ENCODE data around the gene ZNF521. TPM values are rescaled to one million over a fixed set of nuclear protein-coding genes. Genes with fewer than 3 reads are reported as not detected.

The ZNF521 gene
- total RNA-seq, 4 donors from 2014 or later: 28.2 to 67.3 (median 53.1) TPM

DNA sequence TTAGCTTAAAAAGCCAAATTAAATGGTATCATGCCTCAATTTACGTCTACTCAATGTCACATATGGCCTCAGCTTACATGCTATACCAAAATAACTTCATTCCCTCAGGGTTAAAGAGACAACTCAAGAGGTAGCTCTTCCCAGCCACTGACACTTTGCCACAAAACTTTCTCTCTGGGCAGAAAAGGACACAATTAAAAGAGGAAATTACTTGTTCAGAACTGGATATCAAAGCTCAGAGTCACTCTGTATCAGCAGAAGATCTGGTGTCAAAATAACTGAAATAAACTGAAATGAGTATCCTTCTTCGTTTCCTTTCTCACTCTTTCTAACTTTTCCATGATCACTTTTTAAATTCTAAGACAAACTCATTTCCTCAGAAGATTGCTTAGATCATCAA lies 108.7 kb downstream of the ZNF521 start:
- TF ChIP-seq POLR2A (IDR thresholded peaks at IDR 0.05): no peak
- TF ChIP-seq, protein P1, sequence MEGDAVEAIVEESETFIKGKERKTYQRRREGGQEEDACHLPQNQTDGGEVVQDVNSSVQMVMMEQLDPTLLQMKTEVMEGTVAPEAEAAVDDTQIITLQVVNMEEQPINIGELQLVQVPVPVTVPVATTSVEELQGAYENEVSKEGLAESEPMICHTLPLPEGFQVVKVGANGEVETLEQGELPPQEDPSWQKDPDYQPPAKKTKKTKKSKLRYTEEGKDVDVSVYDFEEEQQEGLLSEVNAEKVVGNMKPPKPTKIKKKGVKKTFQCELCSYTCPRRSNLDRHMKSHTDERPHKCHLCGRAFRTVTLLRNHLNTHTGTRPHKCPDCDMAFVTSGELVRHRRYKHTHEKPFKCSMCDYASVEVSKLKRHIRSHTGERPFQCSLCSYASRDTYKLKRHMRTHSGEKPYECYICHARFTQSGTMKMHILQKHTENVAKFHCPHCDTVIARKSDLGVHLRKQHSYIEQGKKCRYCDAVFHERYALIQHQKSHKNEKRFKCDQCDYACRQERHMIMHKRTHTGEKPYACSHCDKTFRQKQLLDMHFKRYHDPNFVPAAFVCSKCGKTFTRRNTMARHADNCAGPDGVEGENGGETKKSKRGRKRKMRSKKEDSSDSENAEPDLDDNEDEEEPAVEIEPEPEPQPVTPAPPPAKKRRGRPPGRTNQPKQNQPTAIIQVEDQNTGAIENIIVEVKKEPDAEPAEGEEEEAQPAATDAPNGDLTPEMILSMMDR (IDR thresholded peaks at IDR 0.05): no peak
- Histone ChIP-seq H3K27me3 (no peaks in the 10 kb centered on the region), H3K36me3 (no peaks in the 10 kb centered on the region), H3K27ac (no peak overlapping the region), H3K9me3 (no peaks in the 10 kb centered on the region), H3K4me1 (no peaks in the 10 kb centered on the region), H3K4me3 (replicated peaks in 1 of 3) (no peak overlapping the region)
- 85 to 92% methylated on average over 2 of the region's 2 CpGs for WGBS, 2 donors
- no peak for DNase-seq
- intact Hi-C loops (cut with DNase I): no loop called here

DNA sequence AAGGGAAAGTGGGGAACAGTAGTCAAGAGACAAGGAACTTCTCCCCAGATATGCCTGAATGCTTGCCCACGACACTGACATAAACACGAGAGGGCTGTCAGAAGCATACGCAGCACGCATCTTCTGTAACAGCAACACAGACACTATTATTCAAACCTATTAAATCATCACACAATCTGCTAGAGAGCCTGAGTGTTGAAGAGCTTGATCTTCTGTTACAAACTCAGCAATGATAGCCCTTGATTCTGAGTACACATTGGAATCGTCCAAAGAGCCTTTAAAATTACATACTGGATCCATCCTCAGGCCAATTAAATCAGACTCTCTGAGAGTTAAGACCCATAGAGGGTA lies 111.6 kb downstream of the ZNF521 start:
- Histone ChIP-seq H3K9me3 (no peaks in the 10 kb centered on the region), H3K27me3 (no peaks in the 10 kb centered on the region), H3K36me3 (no peaks in the 10 kb centered on the region), H3K27ac (no peak overlapping the region), H3K4me3 (replicated peaks in 1 of 3) (no peak overlapping the region), H3K4me1 (no peaks in the 10 kb centered on the region)
- intact Hi-C loops (cut with DNase I): no loop called here
- 84 to 93% methylated on average over 5 of the region's 5 CpGs for WGBS, 2 donors
- no peak for TF ChIP-seq POLR2A (IDR thresholded peaks at IDR 0.05)
- TF ChIP-seq, protein P1 (IDR thresholded peaks at IDR 0.05): no peak
- DNase-seq: no peak

- Histone ChIP-seq H3K27me3 (no peaks in the 10 kb centered on the region), H3K4me3 (replicated peaks in 1 of 3) (no peak overlapping the region), H3K27ac (no peak overlapping the region), H3K36me3 (no peaks in the 10 kb centered on the region), H3K9me3 (no peaks in the 10 kb centered on the region), H3K4me1 (no peaks in the 10 kb centered on the region)
- intact Hi-C loops (cut with DNase I): no loop called here
- DNase-seq: no peak
- WGBS, 2 donors: 48 to 53% methylated on average over 5 of the region's 5 CpGs
- no peak for TF ChIP-seq POLR2A (IDR thresholded peaks at IDR 0.05)
- TF ChIP-seq, protein P1 (IDR thresholded peaks at IDR 0.05): no peak
These were observed 112.2 kb downstream of the ZNF521 start for GRCh38 chr18:25239581-25240419.

GRCh38 chr18:25239151-25239550 lies 112.8 kb downstream of the ZNF521 start:
- Histone ChIP-seq H3K4me3 (replicated peaks in 1 of 3) (no peak overlapping the region), H3K27ac (no peak overlapping the region), H3K4me1 (no peaks in the 10 kb centered on the region), H3K27me3 (no peaks in the 10 kb centered on the region), H3K9me3 (no peaks in the 10 kb centered on the region), H3K36me3 (no peaks in the 10 kb centered on the region)
- intact Hi-C loops (cut with DNase I): no loop called here
- WGBS, 2 donors: 81 to 87% methylated on average over 3 of the region's 3 CpGs
- no peak for TF ChIP-seq POLR2A (IDR thresholded peaks at IDR 0.05)
- TF ChIP-seq, protein P1 (IDR thresholded peaks at IDR 0.05): no peak
- no peak for DNase-seq

- intact Hi-C loops (cut with DNase I): no loop called here
- no peak for TF ChIP-seq POLR2A (IDR thresholded peaks at IDR 0.05)
- TF ChIP-seq, protein P1 (IDR thresholded peaks at IDR 0.05): no peak
- 92 to 93% methylated on average over 3 of the region's 3 CpGs for WGBS, 2 donors
- no peaks in the 10 kb centered on the region for H3K4me1 ChIP-seq
- H3K27ac ChIP-seq: no peak overlapping the region
- H3K4me3 ChIP-seq (replicated peaks in 1 of 3): no peak overlapping the region
- no peak for DNase-seq
- H3K27me3 ChIP-seq: no peaks in the 10 kb centered on the region
- H3K9me3 ChIP-seq: no peaks in the 10 kb centered on the region
- H3K36me3 ChIP-seq: no peaks in the 10 kb centered on the region
These were observed 114.2 kb downstream of the ZNF521 start for GRCh38 chr18:25237571-25238267.

All from thyroid gland (tissue), 4 donors.